HL-60 (cell line): ENCODE measurements around the gene CBLL1.

Source experiments
- DNase-seq, 2 experiments: peaks; one replicate each; pipeline ENCODE4 v3.0.0-alpha.2; 2010 to 2020; ENCODE audit warnings: low read depth in 1 of 2, low spot score in 1 of 2
- H3K27ac ChIP-seq: fragments of 250-450 bp; sonication (Bioruptor Pico); replicated peaks from 2 replicates; pipeline ENCODE4 v1.5.1; 2020; ENCODE audit warnings: mild to moderate bottlenecking, moderate library complexity
- H3K27me3 ChIP-seq: fragments of 250-450 bp; sonication (Bioruptor Pico); 2 replicates; pipeline ENCODE4 v1.5.1; 2021; ENCODE audit warnings: mild to moderate bottlenecking, moderate library complexity; ENCODE audit not compliant: insufficient read depth, poor library complexity, severe bottlenecking
- H3K4me3 ChIP-seq: replicated peaks from 2 replicates; pipeline ENCODE4 v1.5.1; 2011; ENCODE audit warnings: mild to moderate bottlenecking, control low read depth, low read length; ENCODE audit not compliant: insufficient read depth
- GABPA ChIP-seq: IDR thresholded peaks from 2 replicates; pipeline ENCODE4 v1.6.1; 2012; ENCODE audit warnings: low read depth
- POLR2AphosphoS5 ChIP-seq: IDR thresholded peaks from 2 replicates; pipeline ENCODE4 v1.6.1; 2012; ENCODE audit warnings: low read depth
- SPI1 ChIP-seq: IDR thresholded peaks from 2 replicates; pipeline ENCODE4 v1.6.1; 2012; ENCODE audit warnings: low read depth, mild to moderate bottlenecking, borderline replicate concordance
- TF ChIP-seq, protein P1 (sequence below): IDR thresholded peaks from one replicate; pipeline ENCODE4 v1.5.1; 2011; ENCODE audit warnings: low read length, control low read depth, inconsistent platforms; ENCODE audit not compliant: insufficient read depth
- TF ChIP-seq, protein P2 (sequence below): IDR thresholded peaks from 2 replicates; pipeline ENCODE4 v1.6.1; 2012; ENCODE audit warnings: low read depth; ENCODE audit not compliant: insufficient replicate concordance

The CBLL1 gene

DNA sequence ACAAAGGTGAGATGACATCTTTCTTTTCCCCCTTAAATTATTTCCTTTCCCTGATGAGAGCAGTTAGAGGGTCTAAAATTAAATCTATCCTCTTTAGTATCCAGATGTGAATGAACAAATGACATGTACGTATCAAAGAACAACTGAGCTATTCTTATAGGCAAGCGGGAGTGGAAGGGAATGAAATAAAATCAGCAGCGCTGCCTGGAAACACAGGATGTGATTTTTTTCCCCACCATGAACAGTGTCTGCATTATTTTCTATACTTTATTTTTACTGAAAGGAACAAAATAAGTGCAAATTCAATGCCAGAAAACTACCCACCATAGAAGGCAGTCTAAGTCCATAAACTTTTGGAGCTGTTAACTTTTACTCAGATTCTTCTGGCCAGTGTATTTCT is 42.8 kb upstream of the CBLL1 start:
- no peak overlapping the region for H3K4me3 ChIP-seq
- DNase-seq = no peak
- no peak overlapping the region for H3K27ac ChIP-seq
- peaks cover 5% of the 10 kb centered on the region for H3K27me3 ChIP-seq
- TF ChIP-seq SPI1 (no peak), GABPA (no peak), POLR2AphosphoS5 (no peak)
- TF ChIP-seq, protein P1, sequence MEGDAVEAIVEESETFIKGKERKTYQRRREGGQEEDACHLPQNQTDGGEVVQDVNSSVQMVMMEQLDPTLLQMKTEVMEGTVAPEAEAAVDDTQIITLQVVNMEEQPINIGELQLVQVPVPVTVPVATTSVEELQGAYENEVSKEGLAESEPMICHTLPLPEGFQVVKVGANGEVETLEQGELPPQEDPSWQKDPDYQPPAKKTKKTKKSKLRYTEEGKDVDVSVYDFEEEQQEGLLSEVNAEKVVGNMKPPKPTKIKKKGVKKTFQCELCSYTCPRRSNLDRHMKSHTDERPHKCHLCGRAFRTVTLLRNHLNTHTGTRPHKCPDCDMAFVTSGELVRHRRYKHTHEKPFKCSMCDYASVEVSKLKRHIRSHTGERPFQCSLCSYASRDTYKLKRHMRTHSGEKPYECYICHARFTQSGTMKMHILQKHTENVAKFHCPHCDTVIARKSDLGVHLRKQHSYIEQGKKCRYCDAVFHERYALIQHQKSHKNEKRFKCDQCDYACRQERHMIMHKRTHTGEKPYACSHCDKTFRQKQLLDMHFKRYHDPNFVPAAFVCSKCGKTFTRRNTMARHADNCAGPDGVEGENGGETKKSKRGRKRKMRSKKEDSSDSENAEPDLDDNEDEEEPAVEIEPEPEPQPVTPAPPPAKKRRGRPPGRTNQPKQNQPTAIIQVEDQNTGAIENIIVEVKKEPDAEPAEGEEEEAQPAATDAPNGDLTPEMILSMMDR = no peak
- TF ChIP-seq, protein P2, sequence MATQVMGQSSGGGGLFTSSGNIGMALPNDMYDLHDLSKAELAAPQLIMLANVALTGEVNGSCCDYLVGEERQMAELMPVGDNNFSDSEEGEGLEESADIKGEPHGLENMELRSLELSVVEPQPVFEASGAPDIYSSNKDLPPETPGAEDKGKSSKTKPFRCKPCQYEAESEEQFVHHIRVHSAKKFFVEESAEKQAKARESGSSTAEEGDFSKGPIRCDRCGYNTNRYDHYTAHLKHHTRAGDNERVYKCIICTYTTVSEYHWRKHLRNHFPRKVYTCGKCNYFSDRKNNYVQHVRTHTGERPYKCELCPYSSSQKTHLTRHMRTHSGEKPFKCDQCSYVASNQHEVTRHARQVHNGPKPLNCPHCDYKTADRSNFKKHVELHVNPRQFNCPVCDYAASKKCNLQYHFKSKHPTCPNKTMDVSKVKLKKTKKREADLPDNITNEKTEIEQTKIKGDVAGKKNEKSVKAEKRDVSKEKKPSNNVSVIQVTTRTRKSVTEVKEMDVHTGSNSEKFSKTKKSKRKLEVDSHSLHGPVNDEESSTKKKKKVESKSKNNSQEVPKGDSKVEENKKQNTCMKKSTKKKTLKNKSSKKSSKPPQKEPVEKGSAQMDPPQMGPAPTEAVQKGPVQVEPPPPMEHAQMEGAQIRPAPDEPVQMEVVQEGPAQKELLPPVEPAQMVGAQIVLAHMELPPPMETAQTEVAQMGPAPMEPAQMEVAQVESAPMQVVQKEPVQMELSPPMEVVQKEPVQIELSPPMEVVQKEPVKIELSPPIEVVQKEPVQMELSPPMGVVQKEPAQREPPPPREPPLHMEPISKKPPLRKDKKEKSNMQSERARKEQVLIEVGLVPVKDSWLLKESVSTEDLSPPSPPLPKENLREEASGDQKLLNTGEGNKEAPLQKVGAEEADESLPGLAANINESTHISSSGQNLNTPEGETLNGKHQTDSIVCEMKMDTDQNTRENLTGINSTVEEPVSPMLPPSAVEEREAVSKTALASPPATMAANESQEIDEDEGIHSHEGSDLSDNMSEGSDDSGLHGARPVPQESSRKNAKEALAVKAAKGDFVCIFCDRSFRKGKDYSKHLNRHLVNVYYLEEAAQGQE = no peak

DNA sequence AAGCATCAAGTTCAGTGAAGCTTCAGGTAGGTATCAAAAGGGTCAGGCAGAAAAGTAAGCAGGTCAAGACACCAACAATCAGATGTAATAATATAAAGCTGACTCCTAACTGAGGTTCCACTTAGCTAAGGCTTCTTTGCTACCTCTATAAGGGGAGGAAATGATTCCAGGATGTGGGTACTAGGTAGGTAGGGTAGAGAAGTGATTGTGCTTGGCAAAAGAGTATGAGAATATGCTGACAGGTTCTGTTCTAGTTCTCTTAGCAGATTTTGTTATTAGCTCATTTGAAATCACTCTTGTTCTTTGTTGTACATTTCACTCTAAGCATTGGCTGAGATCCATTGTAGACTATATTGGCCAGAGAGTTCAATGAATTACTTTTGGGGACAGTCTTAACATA is 40.7 kb upstream of the CBLL1 start:
- Histone ChIP-seq H3K4me3 (no peak overlapping the region), H3K27ac (no peak overlapping the region), H3K27me3 (peaks cover 5% of the 10 kb centered on the region)
- DNase-seq = no peak
- TF ChIP-seq, protein P2 = no peak
- no peak for TF ChIP-seq POLR2AphosphoS5
- TF ChIP-seq, protein P1 = no peak

DNA sequence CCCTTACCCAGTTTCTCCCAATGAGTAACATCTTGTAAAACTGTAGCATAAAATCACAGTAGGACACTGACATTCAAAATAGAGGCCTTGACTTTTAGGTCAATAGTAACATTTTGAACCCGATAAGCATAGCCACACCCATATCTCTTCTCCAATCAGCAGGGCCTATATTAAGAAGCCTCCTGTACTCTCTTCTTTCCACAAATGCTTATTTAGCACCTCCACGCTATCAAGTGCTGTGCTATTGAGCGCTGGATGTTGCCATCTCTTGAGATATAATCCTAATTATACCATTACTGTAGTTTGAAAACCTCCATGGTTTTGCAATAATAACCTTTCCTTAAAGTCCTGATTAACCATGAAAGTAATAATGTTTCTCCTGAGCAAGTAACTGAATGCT is 40.1 kb upstream of the CBLL1 start:
- H3K4me3 ChIP-seq = no peak overlapping the region
- no peak for DNase-seq
- H3K27ac ChIP-seq = no peak overlapping the region
- TF ChIP-seq, protein P1 = no peak
- TF ChIP-seq GABPA (no peak), POLR2AphosphoS5 (no peak), SPI1 (no peak)
- TF ChIP-seq, protein P2 = no peak
- H3K27me3 ChIP-seq = peaks cover 5% of the 10 kb centered on the region
